GM19043 (cell line): ENCODE measurements around the gene TSEN54.

Source experiments
- ATAC-seq: cut with Tn5 transposase; IDR thresholded peaks from one replicate; pipeline ENCODE4 v1.9.1; 2021; ENCODE audit warnings: low read depth; ENCODE audit not compliant: unreplicated experiment

The TSEN54 gene

GRCh38 chr17:75502721-75503329 lies 13.5 kb upstream of the TSEN54 start:
- no peak for ATAC-seq

GRCh38 chr17:75503337-75503950 lies 12.9 kb upstream of the TSEN54 start:
- no peak for ATAC-seq

- ATAC-seq = no peak
Measured at GRCh38 chr17:75503976-75504346, 12.4 kb upstream of the TSEN54 start.

- ATAC-seq = no peak
Measured at GRCh38 chr17:75504347-75505151, 11.8 kb upstream of the TSEN54 start.

- no peak for ATAC-seq
Measured at GRCh38 chr17:75505152-75505409, 11.2 kb upstream of the TSEN54 start.

- no peak for ATAC-seq
Measured at GRCh38 chr17:75505640-75506039, 10.7 kb upstream of the TSEN54 start.

GRCh38 chr17:75506134-75506533 lies 10.2 kb upstream of the TSEN54 start:
- ATAC-seq = no peak

GRCh38 chr17:75506888-75507287 lies 9.4 kb upstream of the TSEN54 start:
- no peak for ATAC-seq

GRCh38 chr17:75507733-75508719 lies 8.3 kb upstream of the TSEN54 start:
- no peak for ATAC-seq

- ATAC-seq = no peak
Measured at GRCh38 chr17:75508931-75509361, 7.4 kb upstream of the TSEN54 start.

GRCh38 chr17:75509528-75510258 lies 6.6 kb upstream of the TSEN54 start:
- ATAC-seq = no peak

- ATAC-seq = no peak
Measured at GRCh38 chr17:75511270-75511609, 5.1 kb upstream of the TSEN54 start.

GRCh38 chr17:75511610-75512575 lies 4.4 kb upstream of the TSEN54 start:
- no peak for ATAC-seq

GRCh38 chr17:75512926-75513640 lies 3.2 kb upstream of the TSEN54 start:
- ATAC-seq = no peak

- no peak for ATAC-seq
Measured at GRCh38 chr17:75513641-75514000, 2.7 kb upstream of the TSEN54 start.

- ATAC-seq = no peak
Measured at GRCh38 chr17:75514299-75514918, 1.9 kb upstream of the TSEN54 start.

- ATAC-seq = no peak
Measured at GRCh38 chr17:75514919-75515495, 1.3 kb upstream of the TSEN54 start.
